Muscle of leg (tissue), 11 donors: ENCODE results near the gene COL9A3. TPM values are rescaled to one million over a fixed set of nuclear protein-coding genes. Genes with fewer than 3 reads are reported as not detected.

Experiments used
- DNase-seq: peaks from one replicate; pipeline ENCODE4 v3.0.0; 2013
- H3K27ac ChIP-seq: one replicate; pipeline ENCODE4 v1.5.1; 2013; ENCODE audit warnings: mild to moderate bottlenecking, low read length, control low read depth
- H3K27me3 ChIP-seq: one replicate; pipeline ENCODE4 v1.6.1; 2013; ENCODE audit warnings: low read length; ENCODE audit not compliant: control insufficient read depth, insufficient read depth
- H3K36me3 ChIP-seq: one replicate; pipeline ENCODE4 v1.6.1; 2013; ENCODE audit warnings: low read length; ENCODE audit not compliant: control insufficient read depth, insufficient read depth
- H3K4me1 ChIP-seq: one replicate; pipeline ENCODE4 v1.6.1; 2013; ENCODE audit warnings: low read length; ENCODE audit not compliant: control insufficient read depth, insufficient read depth
- H3K4me3 ChIP-seq: one replicate; pipeline ENCODE4 v1.5.1; 2013; ENCODE audit warnings: low read length, control low read depth
- H3K9me3 ChIP-seq: replicated peaks from 2 replicates; pipeline ENCODE4 v1.6.1; 2013; ENCODE audit warnings: low read depth, low read length; ENCODE audit not compliant: control insufficient read depth
- WGBS: methylation state at CpG from one replicate; pipeline ENCODE4 v1.1.5; 2013; ENCODE audit warnings: missing lambda C conversion rate; ENCODE audit not compliant: insufficient coverage; 5-methylcytosine and 5-hydroxymethylcytosine counted together
- polyA plus RNA-seq, 8 donors: library from polyadenylated mRNA; unstranded; fragments of 120-200 nt; gene quantifications; one replicate each; pipeline versions ENCODE4 v1.2.1 to v1.2.3, GENCODE V29; 2013; ENCODE audit warnings: inconsistent platforms in 1 of 8, low replicate concordance in 1 of 8; ENCODE audit not compliant: insufficient read length in 8 of 8, insufficient read depth in 1 of 8
- total RNA-seq: library from RNA; stranded (reverse); fragments of 120-200 nt; gene quantifications from one replicate; pipeline ENCODE4 v1.2.4, GENCODE V29; 2013

The COL9A3 gene
- total and polyA plus RNA-seq, 9 donors, result 6.4 to 43.5 (median 14.2) TPM

DNA sequence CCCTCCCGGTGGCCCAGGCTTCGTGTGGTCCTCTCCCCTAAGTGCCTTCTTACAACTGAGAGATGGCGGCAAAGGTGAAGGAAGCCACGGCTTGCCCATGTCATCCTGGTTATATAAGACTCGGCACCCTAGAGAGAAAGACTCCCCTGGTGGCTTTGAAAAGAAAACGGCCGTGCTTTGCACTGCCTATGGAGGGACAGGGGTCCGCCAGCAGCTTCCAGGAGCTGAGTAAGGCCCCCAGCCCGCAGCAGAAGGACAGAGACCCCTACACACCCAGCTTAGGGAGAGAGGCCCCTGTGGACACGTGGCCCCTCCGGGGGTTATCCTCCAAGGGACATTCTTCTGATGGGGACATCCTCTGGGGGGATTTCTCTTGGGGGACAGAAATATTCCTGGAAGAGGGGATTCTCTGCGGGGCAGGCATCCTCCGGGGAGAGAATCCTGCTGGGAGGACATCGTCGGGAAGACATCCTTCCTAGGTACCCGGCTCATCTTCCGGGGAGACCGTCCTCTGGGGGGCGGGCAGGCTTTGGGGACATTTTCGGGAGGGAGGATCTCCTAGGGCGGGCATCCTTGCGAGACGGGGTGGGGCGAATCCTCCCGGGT is 12.7 kb upstream of the COL9A3 start:
- Histone ChIP-seq H3K4me1 (peaks cover 35% of the 10 kb centered on the region), H3K9me3 (no peaks in the 10 kb centered on the region), H3K27ac (peak overlapping the region; percentile 13), H3K27me3 (no peaks in the 10 kb centered on the region), H3K36me3 (peaks cover 47% of the 10 kb centered on the region), H3K4me3 (peak overlapping the region; percentile 35)
- WGBS, result 48% methylated on average over 5 of the region's 25 CpGs
- DNase-seq, result no peak

DNA sequence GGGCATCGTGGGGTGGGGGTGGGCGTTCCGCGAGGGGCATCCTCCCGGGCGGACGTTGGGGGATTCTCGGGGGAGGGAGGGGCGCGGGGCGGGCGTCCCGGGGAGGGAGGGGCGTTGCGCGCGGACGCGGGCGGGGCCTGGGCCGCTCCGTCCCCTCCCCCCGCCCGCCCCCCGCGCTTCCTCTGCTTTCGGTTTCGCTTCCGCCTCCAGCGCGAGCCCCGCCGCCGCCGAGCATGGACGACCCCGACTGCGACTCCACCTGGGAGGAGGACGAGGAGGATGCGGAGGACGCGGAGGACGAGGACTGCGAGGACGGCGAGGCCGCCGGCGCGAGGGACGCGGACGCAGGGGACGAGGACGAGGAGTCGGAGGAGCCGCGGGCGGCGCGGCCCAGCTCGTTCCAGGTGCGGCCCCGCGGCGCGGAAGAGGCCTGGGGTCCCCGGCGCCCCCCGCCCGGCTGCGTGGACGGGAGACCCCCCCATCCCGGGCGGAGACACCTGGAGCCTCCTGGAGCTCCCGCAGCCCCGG is 12.2 kb upstream of the COL9A3 start, which contains the start of gene OGFR:
Gene OGFR, plus strand, starts transcription at position 209 of the 528 bp plus-strand sequence. Its CDS starts 25 bp downstream, at position 234.
- H3K36me3 ChIP-seq, result peaks cover 47% of the 10 kb centered on the region
- DNase-seq, result peak; percentile 86
- no peaks in the 10 kb centered on the region for H3K27me3 ChIP-seq
- peak within 1 kb of the TSS; percentile 51 for H3K27ac ChIP-seq
- H3K4me3 ChIP-seq, result peak within 1 kb of the TSS; percentile 71
- H3K4me1 ChIP-seq, result peaks cover 35% of the 10 kb centered on the region
- under 1% methylated on average over 58 of the region's 77 CpGs for WGBS
- H3K9me3 ChIP-seq, result no peaks in the 10 kb centered on the region

DNA sequence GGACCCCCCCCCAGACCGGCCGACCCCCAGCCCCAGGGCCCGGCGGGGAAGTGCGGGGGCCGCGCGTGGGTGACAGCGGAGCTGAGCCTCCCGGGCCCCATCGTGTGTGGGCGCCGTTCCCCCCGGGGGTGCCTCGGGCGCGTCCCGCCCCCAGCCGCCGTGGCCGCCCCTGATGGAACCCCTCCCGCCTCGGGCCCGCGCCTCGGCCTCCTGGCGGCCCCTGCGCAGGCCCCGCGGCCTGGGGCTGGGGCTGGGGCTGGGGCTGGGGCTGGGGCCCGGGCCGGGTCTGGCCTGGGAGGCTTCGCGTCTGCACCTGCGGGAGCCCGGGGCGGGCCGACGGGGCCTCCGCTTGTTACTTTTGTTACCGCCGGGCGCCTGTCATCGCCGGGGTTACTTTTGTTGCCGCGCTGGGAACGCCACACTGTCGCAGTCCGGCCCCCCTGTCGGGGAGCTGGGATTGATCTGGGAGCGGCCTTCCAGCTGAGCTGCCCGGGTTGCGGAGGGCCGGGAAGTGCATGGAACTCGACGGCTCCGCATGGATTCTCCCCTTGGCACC is 11.6 kb upstream of the COL9A3 start:
- WGBS, result under 1% methylated on average over 58 of the region's 58 CpGs
- Histone ChIP-seq H3K4me3 (peak overlapping the region; percentile 71), H3K27ac (peak overlapping the region; percentile 21), H3K4me1 (peaks cover 35% of the 10 kb centered on the region), H3K9me3 (no peaks in the 10 kb centered on the region), H3K27me3 (no peaks in the 10 kb centered on the region), H3K36me3 (peaks cover 48% of the 10 kb centered on the region)
- DNase-seq, result no peak

DNA sequence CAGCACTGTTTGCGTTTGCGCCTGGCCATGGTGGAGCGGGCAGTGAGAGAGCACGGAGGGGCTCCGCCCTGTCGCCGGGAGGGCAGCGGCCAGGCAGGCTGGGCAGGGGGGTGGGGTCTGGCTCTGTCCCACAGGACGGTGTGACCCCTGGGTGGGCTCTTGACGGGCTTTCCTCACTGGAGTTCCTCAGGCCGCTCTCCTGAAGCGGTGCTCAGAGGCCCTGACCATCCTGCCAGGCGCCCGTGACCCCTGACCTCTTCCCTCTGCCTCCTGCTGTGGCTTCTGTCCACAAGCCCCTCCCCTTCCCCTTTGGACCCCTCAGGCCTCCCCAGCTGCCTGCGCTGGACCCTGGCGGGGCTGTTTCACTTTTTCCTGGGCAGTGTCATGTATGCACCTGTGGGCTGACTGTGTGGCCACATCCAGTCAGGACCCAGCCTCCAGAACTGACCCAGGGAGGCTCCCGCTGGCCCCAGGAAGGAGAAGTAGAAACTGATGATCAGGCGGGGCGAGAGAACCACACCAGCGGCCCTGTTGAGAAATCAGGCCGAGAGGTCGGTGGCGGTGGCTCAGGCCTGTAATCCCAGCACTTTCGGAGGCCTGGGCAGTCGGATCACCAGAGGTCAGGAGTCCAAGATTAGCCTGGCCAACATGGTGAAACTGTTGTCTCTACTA is 11.0 kb upstream of the COL9A3 start:
- peak overlapping the region; percentile 21 for H3K27ac ChIP-seq
- no peaks in the 10 kb centered on the region for H3K27me3 ChIP-seq
- no peak for DNase-seq
- H3K4me1 ChIP-seq, result peaks cover 33% of the 10 kb centered on the region
- 23% methylated on average over 18 of the region's 25 CpGs for WGBS
- peak overlapping the region; percentile 71 for H3K4me3 ChIP-seq
- peaks cover 50% of the 10 kb centered on the region for H3K36me3 ChIP-seq
- H3K9me3 ChIP-seq, result no peaks in the 10 kb centered on the region

DNA sequence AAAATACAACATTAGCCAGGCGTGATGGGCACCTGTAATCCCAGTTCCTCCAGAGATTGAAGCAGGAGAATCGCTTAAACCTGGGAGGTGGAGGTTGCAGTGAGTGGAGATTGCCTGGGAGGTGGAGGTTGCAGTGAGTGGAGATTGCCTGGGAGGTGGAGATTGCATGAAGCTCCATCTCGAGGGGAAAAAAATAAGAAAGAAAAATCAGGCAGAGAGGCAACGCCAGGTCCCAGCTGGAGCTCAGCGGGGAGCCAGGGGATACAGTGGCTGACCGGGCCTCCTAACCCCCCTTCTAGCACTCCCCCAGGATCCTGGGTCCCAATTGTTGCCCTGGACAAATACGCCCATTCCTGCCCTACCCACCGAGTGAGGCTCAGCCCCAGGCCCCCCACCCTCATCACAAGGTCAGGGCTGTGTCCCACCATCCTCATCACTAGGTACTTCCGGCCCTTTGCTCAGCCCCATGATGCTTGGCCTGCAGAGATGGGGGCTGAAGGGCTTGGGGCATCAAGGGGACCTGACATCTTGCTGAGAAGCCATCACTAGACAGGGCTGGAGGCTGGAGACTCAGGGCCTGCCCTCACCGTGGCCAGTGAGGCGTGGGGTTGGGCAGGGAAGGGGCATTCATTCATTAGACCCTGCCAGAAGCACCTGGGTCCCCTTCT is 10.3 kb upstream of the COL9A3 start:
- no peak for DNase-seq
- Histone ChIP-seq H3K4me1 (peaks cover 28% of the 10 kb centered on the region), H3K4me3 (peak overlapping the region; percentile 71), H3K9me3 (no peaks in the 10 kb centered on the region), H3K27ac (no peak overlapping the region), H3K27me3 (no peaks in the 10 kb centered on the region), H3K36me3 (peaks cover 52% of the 10 kb centered on the region)
- 44% methylated on average over 7 of the region's 11 CpGs for WGBS

DNA sequence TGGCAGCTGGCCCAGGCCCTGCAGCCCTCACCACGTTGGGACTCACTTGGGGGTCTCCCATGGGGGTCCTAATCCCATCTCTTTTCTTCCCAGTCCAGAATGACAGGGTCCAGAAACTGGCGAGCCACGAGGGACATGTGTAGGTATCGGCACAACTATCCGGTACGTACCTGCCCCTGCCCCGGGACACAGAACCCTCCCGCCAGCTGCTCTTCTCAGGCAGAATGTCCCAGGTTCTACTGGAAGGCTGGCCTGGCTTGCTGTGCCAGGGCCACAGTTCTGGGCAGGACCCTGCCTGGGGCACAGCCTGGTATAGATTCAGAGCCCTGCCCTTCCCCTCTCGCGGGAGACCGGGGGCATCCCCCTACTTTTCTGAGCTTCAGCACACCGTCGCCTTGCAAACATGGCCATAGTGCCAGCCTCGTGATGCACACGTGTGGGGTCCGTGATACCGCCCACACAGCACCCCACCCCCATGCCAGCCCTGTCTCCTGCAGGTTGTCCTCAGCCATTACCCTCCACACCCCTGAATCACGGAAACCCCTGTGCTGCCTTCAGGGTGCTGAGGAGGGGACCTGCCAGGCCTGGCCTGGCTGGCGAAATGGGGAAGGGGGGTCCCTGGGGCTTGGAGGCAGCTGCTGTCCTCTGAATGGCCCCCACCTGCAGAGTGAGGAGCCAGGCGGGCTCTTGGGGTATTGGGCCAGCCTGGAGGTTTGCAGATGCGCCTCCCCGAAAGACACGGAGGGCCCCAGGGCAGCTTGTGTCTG is 9.2 kb upstream of the COL9A3 start:
- Histone ChIP-seq H3K4me3 (no peak overlapping the region), H3K27ac (no peak overlapping the region), H3K36me3 (peaks cover 60% of the 10 kb centered on the region), H3K9me3 (no peaks in the 10 kb centered on the region), H3K27me3 (no peaks in the 10 kb centered on the region), H3K4me1 (peaks cover 25% of the 10 kb centered on the region)
- WGBS, result 85% methylated on average over 22 of the region's 23 CpGs
- no peak for DNase-seq

DNA sequence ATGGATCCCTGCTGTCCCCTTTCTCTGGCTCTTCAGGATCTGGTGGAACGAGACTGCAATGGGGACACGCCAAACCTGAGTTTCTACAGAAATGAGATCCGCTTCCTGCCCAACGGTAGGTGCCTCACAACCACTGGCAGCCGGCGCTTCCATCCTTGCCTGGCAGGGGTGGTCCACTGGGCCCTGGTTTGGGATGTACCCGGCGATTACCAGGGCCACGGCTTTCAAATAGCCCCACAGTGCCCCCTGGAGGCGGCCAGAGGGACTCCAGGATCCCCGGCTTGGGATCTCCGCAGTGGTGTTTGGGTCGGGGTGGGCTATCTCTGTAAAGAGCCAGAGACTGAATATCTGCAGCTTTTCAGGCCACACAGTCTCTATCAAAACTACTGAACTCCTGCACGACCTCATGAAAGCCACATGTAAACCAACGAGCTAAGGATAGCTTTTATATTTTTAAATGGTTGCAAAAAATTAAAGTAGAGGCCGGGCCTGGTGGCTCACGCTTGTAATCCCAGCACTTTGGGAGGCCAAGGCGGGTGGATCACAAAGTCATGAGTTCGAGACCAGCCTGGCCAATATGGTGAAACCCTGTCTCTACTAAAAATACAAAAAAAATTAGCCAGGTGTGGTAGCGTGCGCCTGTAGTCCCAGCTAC is 8.5 kb upstream of the COL9A3 start:
- Histone ChIP-seq H3K9me3 (no peaks in the 10 kb centered on the region), H3K36me3 (peaks cover 63% of the 10 kb centered on the region), H3K4me1 (peaks cover 25% of the 10 kb centered on the region), H3K27ac (no peak overlapping the region), H3K4me3 (no peak overlapping the region), H3K27me3 (no peaks in the 10 kb centered on the region)
- 42% methylated on average over 10 of the region's 21 CpGs for WGBS
- peak; percentile 70 for DNase-seq

DNA sequence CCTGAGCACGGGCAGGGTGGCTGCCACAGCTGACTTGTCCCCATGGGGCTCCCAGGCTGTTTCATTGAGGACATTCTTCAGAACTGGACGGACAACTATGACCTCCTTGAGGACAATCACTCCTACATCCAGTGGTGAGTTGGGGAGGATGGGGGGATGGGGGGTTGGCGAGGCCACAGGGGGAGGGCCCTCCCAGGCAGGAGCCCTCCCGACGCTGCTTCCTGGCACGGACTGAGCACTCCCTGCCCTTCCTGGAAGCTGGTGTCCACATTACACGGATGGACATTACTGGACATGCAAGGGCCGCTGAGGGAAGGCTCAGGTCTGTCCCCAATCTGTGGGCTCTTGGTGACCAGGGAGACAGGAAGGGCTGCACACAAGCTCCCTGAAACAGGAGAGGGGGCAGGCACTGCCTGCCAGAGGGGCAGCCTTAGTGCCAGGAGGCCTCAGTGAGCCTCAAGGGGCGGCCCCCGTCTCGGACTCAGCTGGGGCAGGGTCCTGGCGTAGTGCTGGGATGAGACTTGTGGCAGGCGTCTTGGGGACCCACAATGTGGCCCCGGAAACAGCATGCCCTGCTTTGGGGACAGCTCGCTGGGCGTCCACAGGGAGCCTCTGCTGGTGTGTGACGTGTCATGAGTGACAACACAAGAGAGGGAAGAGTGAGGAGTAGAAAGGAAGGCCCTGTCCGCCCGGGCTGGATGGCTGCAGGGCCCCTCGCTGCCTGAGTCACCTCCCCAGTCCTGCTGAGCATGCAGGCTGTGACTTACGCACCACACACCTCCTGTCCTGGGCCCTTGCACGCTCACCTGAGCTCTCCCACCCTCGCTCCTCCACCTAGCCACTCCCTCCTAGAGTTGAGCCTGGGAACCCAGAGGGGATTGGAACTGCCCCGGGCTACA is 7.1 kb upstream of the COL9A3 start:
- Histone ChIP-seq H3K4me1 (peaks cover 21% of the 10 kb centered on the region), H3K27me3 (peaks cover 7% of the 10 kb centered on the region), H3K27ac (no peak overlapping the region), H3K4me3 (no peak overlapping the region), H3K36me3 (peaks cover 67% of the 10 kb centered on the region), H3K9me3 (no peaks in the 10 kb centered on the region)
- no peak for DNase-seq
- 92% methylated on average over 17 of the region's 24 CpGs for WGBS
